CD14-positive monocyte (primary cell): Measurements from ENCODE around the gene RPEL1. TPM values are rescaled to one million over a fixed set of nuclear protein-coding genes. Genes with fewer than 3 reads are reported as not detected.

Experiments used
- DNase-seq, 3 donors: peaks; one replicate each; pipeline ENCODE4 v3.0.0-alpha.2; 2011 to 2022
- H2AFZ ChIP-seq: 2 replicates; pipeline ENCODE4 v1.6.0; 2012; ENCODE audit warnings: mild to moderate bottlenecking, low read depth, low read length, inconsistent platforms; ENCODE audit not compliant: insufficient read depth, poor library complexity, severe bottlenecking
- H3K27ac ChIP-seq, 2 donors: 1 replicate in 1 of 2; 2 replicates in 1 of 2; pipeline ENCODE4 v1.5.1; 2012 to 2013; ENCODE audit warnings: low read length in 2 of 2, control low read depth in 1 of 2, inconsistent platforms in 1 of 2, low read depth in 1 of 2, mild to moderate bottlenecking in 1 of 2
- H3K27me3 ChIP-seq, 2 donors: one replicate each; pipeline versions ENCODE4 v1.6.0 to v1.6.1; 2011 to 2013; ENCODE audit warnings: low read length in 2 of 2; ENCODE audit not compliant: control insufficient read depth in 2 of 2, insufficient read depth in 2 of 2
- H3K36me3 ChIP-seq, 2 donors: replicated peaks in 1 of 2; 1 replicate in 1 of 2; 2 replicates in 1 of 2; pipeline versions ENCODE4 v1.5.1 to v1.6.1; 2012 to 2013; ENCODE audit warnings: low read length in 2 of 2, control low read depth in 1 of 2, inconsistent platforms in 1 of 2, mild to moderate bottlenecking in 1 of 2; ENCODE audit not compliant: insufficient read depth in 2 of 2, control insufficient read depth in 1 of 2
- H3K4me1 ChIP-seq, 2 donors: 1 replicate in 1 of 2; 2 replicates in 1 of 2; pipeline versions ENCODE4 v1.5.1 to v1.6.1; 2012 to 2013; ENCODE audit warnings: low read length in 2 of 2, control low read depth in 1 of 2, inconsistent platforms in 1 of 2, mild to moderate bottlenecking in 1 of 2, moderate library complexity in 1 of 2; ENCODE audit not compliant: insufficient read depth in 2 of 2, control insufficient read depth in 1 of 2
- H3K4me2 ChIP-seq: replicated peaks from 2 replicates; pipeline ENCODE3; 2012; ENCODE audit warnings: low read length, moderate library complexity, mild to moderate bottlenecking; ENCODE audit not compliant: poor library complexity, severe bottlenecking; ENCODE audit errors: extremely low read depth
- H3K4me3 ChIP-seq, 3 experiments: fragments of 200-600 bp in 1 of 3; sonication (generic) in 1 of 3; replicated peaks in 1 of 3; 1 replicate in 2 of 3; 2 replicates in 1 of 3; pipeline ENCODE4 v1.5.1; 2011 to 2013; ENCODE audit warnings: low read length in 3 of 3, mild to moderate bottlenecking in 3 of 3, control low read depth in 2 of 3, low read depth in 2 of 3, inconsistent platforms in 1 of 3, moderate library complexity in 1 of 3
- H3K79me2 ChIP-seq: 2 replicates; pipeline ENCODE4 v1.6.0; 2012; ENCODE audit warnings: mild to moderate bottlenecking, control low read depth, inconsistent platforms, low read length, moderate library complexity; ENCODE audit not compliant: insufficient read depth
- H3K9ac ChIP-seq: 2 replicates; pipeline ENCODE4 v1.6.0; 2017; ENCODE audit warnings: low read length, mild to moderate bottlenecking; ENCODE audit not compliant: insufficient read depth, poor library complexity, severe bottlenecking
- H3K9me3 ChIP-seq, 2 donors: replicated peaks in 1 of 2; 1 replicate in 1 of 2; 2 replicates in 1 of 2; pipeline versions ENCODE4 v1.5.1 to v1.6.1; 2012 to 2013; ENCODE audit warnings: low read length in 2 of 2, control low read depth in 1 of 2; ENCODE audit not compliant: control insufficient read depth in 1 of 2, insufficient read depth in 1 of 2
- H4K20me1 ChIP-seq: 2 replicates; pipeline ENCODE4 v1.6.0; 2012; ENCODE audit warnings: mild to moderate bottlenecking, low read length, control low read depth, moderate library complexity; ENCODE audit not compliant: insufficient read depth
- H3K27ac Mint-ChIP-seq, 7 donors: one replicate each; pipeline ENCODE4 v1.8.0; 2020; ENCODE audit warnings: mild to moderate bottlenecking in 7 of 7, mixed read lengths in 7 of 7, moderate library complexity in 6 of 7, inconsistent platforms in 2 of 7
- H3K27me3 Mint-ChIP-seq, 3 donors: one replicate each; pipeline ENCODE4 v1.8.0; 2021 to 2022; ENCODE audit warnings: low read depth in 3 of 3, mild to moderate bottlenecking in 3 of 3, mixed read lengths in 3 of 3, moderate library complexity in 3 of 3, inconsistent platforms in 1 of 3
- H3K36me3 Mint-ChIP-seq, 2 donors: one replicate each; pipeline ENCODE4 v1.8.0; 2020; ENCODE audit warnings: mixed read lengths in 2 of 2, inconsistent platforms in 1 of 2, mild to moderate bottlenecking in 1 of 2
- H3K4me1 Mint-ChIP-seq: one replicate; pipeline ENCODE4 v1.8.0; 2020; ENCODE audit warnings: mild to moderate bottlenecking, mixed read lengths
- H3K4me3 Mint-ChIP-seq, 2 donors: one replicate each; pipeline ENCODE4 v1.8.0; 2020; ENCODE audit warnings: mild to moderate bottlenecking in 2 of 2, mixed read lengths in 2 of 2, moderate library complexity in 1 of 2
- H3K9me3 Mint-ChIP-seq, 7 donors: one replicate each; pipeline ENCODE4 v1.8.0; 2020 to 2022; ENCODE audit warnings: mixed read lengths in 7 of 7, mild to moderate bottlenecking in 6 of 7, moderate library complexity in 6 of 7, inconsistent platforms in 2 of 7
- WGBS: methylation state at CpG from one replicate; pipeline ENCODE4 v1.1.5; 2013; ENCODE audit warnings: missing lambda C conversion rate; ENCODE audit not compliant: insufficient coverage; 5-methylcytosine and 5-hydroxymethylcytosine counted together
- intact Hi-C, 2 donors: fragments of 100-400 bp; cut with micrococcal nuclease; formaldehyde crosslinking; loops; one replicate each; pipeline versions ENCODE4 v1.15.0 to v1.15.1; 2023
- polyA plus RNA-seq, 3 donors: library from polyadenylated mRNA; depleted of rRNA in 1 of 3; unstranded in 2 of 3; stranded (reverse) in 1 of 3; fragments of 300-500 nt in 2 of 3; fragments of >200 nt in 1 of 3; fragmentation: Illumina TruSeq in 2 of 3; gene quantifications; 1 replicate in 2 of 3; 2 replicates in 1 of 3; pipeline ENCODE4 v1.2.3, GENCODE V29; 2012 to 2021
- TF ChIP-seq, protein P1 (sequence below): fragments of 200-600 bp; IDR thresholded peaks from one replicate; pipeline ENCODE4 v1.8.0; 2022; ENCODE audit warnings: antibody characterized with exemption, mild to moderate bottlenecking

Gene RPEL1
- polyA plus RNA-seq, 3 donors, result not detected

DNA sequence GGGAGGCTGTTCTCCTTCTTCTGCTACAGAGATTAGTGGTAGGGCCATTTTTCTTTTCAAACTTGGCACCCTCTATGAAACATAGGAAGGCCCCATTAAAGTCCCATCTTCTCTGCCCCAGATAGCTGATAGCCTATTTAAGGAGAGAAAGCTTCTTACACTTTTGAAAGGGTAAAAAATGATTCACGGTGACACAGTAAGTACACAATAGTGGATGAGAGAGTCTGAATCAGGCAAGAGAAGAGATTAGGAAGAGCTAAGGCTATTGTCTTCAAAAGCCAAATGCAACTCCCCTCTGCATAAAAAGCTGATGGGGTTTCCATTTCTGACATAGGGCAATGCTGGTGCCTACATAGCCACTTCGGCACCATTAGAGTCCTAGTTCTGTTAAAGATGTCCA is 34.8 kb downstream of the RPEL1 start:
- TF ChIP-seq, protein P1, sequence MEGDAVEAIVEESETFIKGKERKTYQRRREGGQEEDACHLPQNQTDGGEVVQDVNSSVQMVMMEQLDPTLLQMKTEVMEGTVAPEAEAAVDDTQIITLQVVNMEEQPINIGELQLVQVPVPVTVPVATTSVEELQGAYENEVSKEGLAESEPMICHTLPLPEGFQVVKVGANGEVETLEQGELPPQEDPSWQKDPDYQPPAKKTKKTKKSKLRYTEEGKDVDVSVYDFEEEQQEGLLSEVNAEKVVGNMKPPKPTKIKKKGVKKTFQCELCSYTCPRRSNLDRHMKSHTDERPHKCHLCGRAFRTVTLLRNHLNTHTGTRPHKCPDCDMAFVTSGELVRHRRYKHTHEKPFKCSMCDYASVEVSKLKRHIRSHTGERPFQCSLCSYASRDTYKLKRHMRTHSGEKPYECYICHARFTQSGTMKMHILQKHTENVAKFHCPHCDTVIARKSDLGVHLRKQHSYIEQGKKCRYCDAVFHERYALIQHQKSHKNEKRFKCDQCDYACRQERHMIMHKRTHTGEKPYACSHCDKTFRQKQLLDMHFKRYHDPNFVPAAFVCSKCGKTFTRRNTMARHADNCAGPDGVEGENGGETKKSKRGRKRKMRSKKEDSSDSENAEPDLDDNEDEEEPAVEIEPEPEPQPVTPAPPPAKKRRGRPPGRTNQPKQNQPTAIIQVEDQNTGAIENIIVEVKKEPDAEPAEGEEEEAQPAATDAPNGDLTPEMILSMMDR, result no peak
- no peaks in the 10 kb centered on the region for H4K20me1 ChIP-seq
- H3K36me3 ChIP-seq, result no peaks in the 10 kb centered on the region
- Mint-ChIP-seq H3K36me3 (peaks cover 0 to 8% of the 10 kb centered on the region in 2 donors), H3K4me1 (peaks cover 36% of the 10 kb centered on the region), H3K4me3 (peak overlapping the region in 1 of 2 donors; percentile 30), H3K27me3 (peaks cover 57 to 66% (median 66%) of the 10 kb centered on the region in 3 donors), H3K9me3 (peaks cover 0 to 25% (median 9%) of the 10 kb centered on the region in 7 donors), H3K27ac (no peak overlapping the region)
- DNase-seq, result no peak
- no peaks in the 10 kb centered on the region for H3K79me2 ChIP-seq
- no peak overlapping the region for H3K4me2 ChIP-seq
- H3K27me3 ChIP-seq, result peaks cover 59 to 63% of the 10 kb centered on the region in 2 donors
- intact Hi-C loops, result no loop called here
- H3K9ac ChIP-seq, result no peak overlapping the region
- no peak overlapping the region for H3K27ac ChIP-seq
- peaks cover 23 to 37% of the 10 kb centered on the region in 2 donors for H3K4me1 ChIP-seq
- no CpG with 5 or more reads among the region's 2 CpGs for WGBS
- H2AFZ ChIP-seq, result no peak overlapping the region
- peaks cover 7 to 25% of the 10 kb centered on the region in 2 donors for H3K9me3 ChIP-seq
- no peak overlapping the region for H3K4me3 ChIP-seq

DNA sequence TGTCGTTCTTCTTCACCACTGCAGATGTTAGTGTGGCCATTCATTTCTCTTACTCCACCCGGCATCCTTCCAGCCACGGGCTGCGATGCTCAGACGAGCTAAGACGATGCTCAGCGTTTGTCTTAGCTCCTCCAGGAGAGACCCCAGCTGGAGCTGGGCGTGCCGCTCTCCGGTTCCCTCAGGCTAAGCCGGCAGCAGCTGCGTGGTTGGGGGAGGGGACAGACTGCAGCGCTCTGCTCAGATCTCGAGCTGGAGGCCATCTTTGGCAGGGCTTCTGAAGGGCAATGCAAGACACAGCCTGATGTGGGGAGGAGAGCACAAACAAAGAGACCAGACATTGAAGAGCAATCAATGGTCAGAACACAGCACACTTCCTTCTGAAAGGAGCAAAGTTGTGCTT is 36.1 kb downstream of the RPEL1 start:
- H3K27ac ChIP-seq, result no peak overlapping the region
- no peak for DNase-seq
- H3K9me3 Mint-ChIP-seq, result peaks cover 0 to 22% (median 9%) of the 10 kb centered on the region in 7 donors
- no peak overlapping the region for H3K4me3 ChIP-seq
- H2AFZ ChIP-seq, result no peak overlapping the region
- peaks cover 7 to 25% of the 10 kb centered on the region in 2 donors for H3K9me3 ChIP-seq
- peaks cover 34% of the 10 kb centered on the region for H3K4me1 Mint-ChIP-seq
- H3K9ac ChIP-seq, result no peak overlapping the region
- H3K27me3 Mint-ChIP-seq, result peaks cover 45 to 57% (median 57%) of the 10 kb centered on the region in 3 donors
- TF ChIP-seq, protein P1, result no peak
- H3K36me3 ChIP-seq, result no peaks in the 10 kb centered on the region
- H3K4me1 ChIP-seq, result peaks cover 23 to 37% of the 10 kb centered on the region in 2 donors
- H3K27me3 ChIP-seq, result peaks cover 51 to 53% of the 10 kb centered on the region in 2 donors
- intact Hi-C loops, result no loop called here
- peak overlapping the region in 1 of 2 donors; percentile 70 for H3K4me3 Mint-ChIP-seq
- peaks cover 0 to 8% of the 10 kb centered on the region in 2 donors for H3K36me3 Mint-ChIP-seq
- 3% methylated on average over 14 of the region's 14 CpGs for WGBS
- no peaks in the 10 kb centered on the region for H3K79me2 ChIP-seq
- H3K27ac Mint-ChIP-seq, result peak overlapping the region in 1 of 7 donors; percentile 35
- no peaks in the 10 kb centered on the region for H4K20me1 ChIP-seq
- H3K4me2 ChIP-seq, result no peak overlapping the region
